Activated T-helper 2 cell treated with anti-CD3 and anti-CD28 coated beads, Interferon-gamma antibody, Interleukin-2, Interleukin-4, amounts not matched to agents 10 μg/mL and 5 μg/mL and 100 μg/mL, durations not matched to agents 14 hours and 24 hours and 36 hours (primary cell): Measurements from ENCODE around the gene CERK. TPM values are rescaled to one million over a fixed set of nuclear protein-coding genes. Genes with fewer than 3 reads are reported as not detected.
"Not testable (repeated sequence)": the region's sequence is repeated elsewhere in the genome, so short reads cannot be mapped to it uniquely, and the experiment has no call there.

Experiments used
- DNase-seq: peaks from one replicate; pipeline ENCODE4 v3.0.0; 2021; ENCODE audit warnings: low spot score
- H3K27ac Mint-ChIP-seq: one replicate; pipeline ENCODE4 v1.8.0; 2021; ENCODE audit warnings: mixed read lengths
- H3K27me3 Mint-ChIP-seq: one replicate; pipeline ENCODE4 v1.8.0; 2021; ENCODE audit warnings: low read depth, mixed read lengths
- H3K36me3 Mint-ChIP-seq: one replicate; pipeline ENCODE4 v1.8.0; 2021; ENCODE audit warnings: low read depth, mixed read lengths
- H3K4me1 Mint-ChIP-seq: one replicate; pipeline ENCODE4 v1.8.0; 2021; ENCODE audit warnings: low read depth, mixed read lengths
- H3K4me3 Mint-ChIP-seq: one replicate; pipeline ENCODE4 v1.8.0; 2021; ENCODE audit warnings: low read depth, mild to moderate bottlenecking, moderate library complexity, mixed read lengths
- H3K9me3 Mint-ChIP-seq: one replicate; pipeline ENCODE4 v1.8.0; 2021; ENCODE audit warnings: mixed read lengths
- intact Hi-C: fragments of 100-400 bp; cut with micrococcal nuclease; formaldehyde crosslinking; loops from one replicate; pipeline ENCODE4 v1.15.1; 2023
- total RNA-seq: library from RNA; stranded (reverse); gene quantifications from 2 replicates; pipeline ENCODE4 v1.2.3, GENCODE V29; 2022

The CERK gene
- total RNA-seq, 1 donor from 2014 or later = 62.8 TPM

- Mint-ChIP-seq H3K27ac (peak overlapping the region; percentile 90), H3K36me3 (peaks cover 19% of the 10 kb centered on the region), H3K27me3 (no peaks in the 10 kb centered on the region), H3K4me3 (peak overlapping the region; percentile 24), H3K4me1 (peaks cover 35% of the 10 kb centered on the region), H3K9me3 (no peaks in the 10 kb centered on the region)
- intact Hi-C loops = loop anchor here (1.0 to 5.0 kb wide), 5 partner anchors 21 to 86 kb away; partner anchors contain the start of gene CERK
- DNase-seq = no peak
Observed at GRCh38 chr22:46652847-46653331, 85.2 kb downstream of the CERK start.

- H3K9me3 Mint-ChIP-seq = no peaks in the 10 kb centered on the region
- peaks cover 35% of the 10 kb centered on the region for H3K4me1 Mint-ChIP-seq
- H3K27ac Mint-ChIP-seq = peak overlapping the region; percentile 90
- DNase-seq = no peak
- peaks cover 21% of the 10 kb centered on the region for H3K36me3 Mint-ChIP-seq
- H3K27me3 Mint-ChIP-seq = no peaks in the 10 kb centered on the region
- H3K4me3 Mint-ChIP-seq = peak overlapping the region; percentile 63
- intact Hi-C loops = loop anchor here (2.0 to 5.0 kb wide), 3 partner anchors 39 to 87 kb away; partner anchors contain the start of gene CERK
Observed at GRCh38 chr22:46652081-46652846, 85.8 kb downstream of the CERK start.

GRCh38 chr22:46651316-46651715 is 86.7 kb downstream of the CERK start:
- intact Hi-C loops = loop anchor here (5.0 kb wide), 1 partner anchor 74 kb away; no protein-coding TSS in a partner anchor
- Mint-ChIP-seq H3K4me3 (no peak overlapping the region), H3K27me3 (no peaks in the 10 kb centered on the region), H3K4me1 (peaks cover 38% of the 10 kb centered on the region), H3K27ac (peak overlapping the region; percentile 90), H3K9me3 (no peaks in the 10 kb centered on the region), H3K36me3 (peaks cover 28% of the 10 kb centered on the region)
- DNase-seq = no peak

GRCh38 chr22:46650078-46650810 is 87.8 kb downstream of the CERK start:
- H3K27me3 Mint-ChIP-seq = no peaks in the 10 kb centered on the region
- intact Hi-C loops = loop anchor here (5.0 kb wide), 1 partner anchor 73 kb away; no protein-coding TSS in a partner anchor
- no peaks in the 10 kb centered on the region for H3K9me3 Mint-ChIP-seq
- no peak overlapping the region for H3K4me3 Mint-ChIP-seq
- H3K36me3 Mint-ChIP-seq = peaks cover 28% of the 10 kb centered on the region
- H3K4me1 Mint-ChIP-seq = peaks cover 38% of the 10 kb centered on the region
- DNase-seq = no peak
- peak overlapping the region; percentile 68 for H3K27ac Mint-ChIP-seq

GRCh38 chr22:46649141-46650077 is 88.6 kb downstream of the CERK start:
- no peaks in the 10 kb centered on the region for H3K27me3 Mint-ChIP-seq
- H3K9me3 Mint-ChIP-seq = no peaks in the 10 kb centered on the region
- peaks cover 28% of the 10 kb centered on the region for H3K36me3 Mint-ChIP-seq
- no peak for DNase-seq
- no peak overlapping the region for H3K4me3 Mint-ChIP-seq
- H3K27ac Mint-ChIP-seq = peak overlapping the region; percentile 68
- H3K4me1 Mint-ChIP-seq = peaks cover 36% of the 10 kb centered on the region
- intact Hi-C loops = loop anchor here (5.0 kb wide), 1 partner anchor 72 kb away; no protein-coding TSS in a partner anchor

- H3K4me3 Mint-ChIP-seq, DNase-seq, H3K9me3 Mint-ChIP-seq, H3K27me3 Mint-ChIP-seq, H3K27ac Mint-ChIP-seq, intact Hi-C loops: not testable (repeated sequence)
- Mint-ChIP-seq H3K36me3 (peaks cover 23% of the 10 kb centered on the region), H3K4me1 (peaks cover 29% of the 10 kb centered on the region)
Observed at GRCh38 chr22:46648225-46648820, 89.7 kb downstream of the CERK start.

- no peak for DNase-seq
- Mint-ChIP-seq H3K4me3 (no peak overlapping the region), H3K27ac (peak overlapping the region; percentile 45), H3K9me3 (peaks cover 4% of the 10 kb centered on the region), H3K36me3 (peaks cover 26% of the 10 kb centered on the region), H3K27me3 (no peaks in the 10 kb centered on the region), H3K4me1 (peaks cover 15% of the 10 kb centered on the region)
- intact Hi-C loops = no loop called here
Observed at GRCh38 chr22:46646531-46647215, 91.4 kb downstream of the CERK start.

GRCh38 chr22:46642840-46643480 is 95.1 kb downstream of the CERK start:
- H3K4me3 Mint-ChIP-seq, H3K27ac Mint-ChIP-seq, DNase-seq, intact Hi-C loops, H3K9me3 Mint-ChIP-seq, H3K27me3 Mint-ChIP-seq, H3K4me1 Mint-ChIP-seq: not testable (repeated sequence)
- H3K36me3 Mint-ChIP-seq = peaks cover 20% of the 10 kb centered on the region

- Mint-ChIP-seq H3K27me3 (no peaks in the 10 kb centered on the region), H3K36me3 (peaks cover 14% of the 10 kb centered on the region), H3K4me3 (no peak overlapping the region), H3K27ac (no peak overlapping the region), H3K9me3 (peaks cover 4% of the 10 kb centered on the region), H3K4me1 (peaks cover 3% of the 10 kb centered on the region)
- intact Hi-C loops = no loop called here
- no peak for DNase-seq
Observed at GRCh38 chr22:46641811-46642266, 96.2 kb downstream of the CERK start.

GRCh38 chr22:46640293-46641055 is 97.6 kb downstream of the CERK start:
- Mint-ChIP-seq H3K36me3 (peaks cover 11% of the 10 kb centered on the region), H3K9me3 (peaks cover 4% of the 10 kb centered on the region), H3K27ac (no peak overlapping the region), H3K4me1 (no peaks in the 10 kb centered on the region), H3K4me3 (no peak overlapping the region), H3K27me3 (no peaks in the 10 kb centered on the region)
- DNase-seq = no peak
- intact Hi-C loops = no loop called here
